Activated CD4-positive, alpha-beta T cell treated with anti-CD3 and anti-CD28 coated beads for 24 hours (primary cell): ENCODE data around the gene MTCL1.
"Not testable (repeated sequence)": the region's sequence is repeated elsewhere in the genome, so short reads cannot be mapped to it uniquely, and the experiment has no call there.

Experiments used
- DNase-seq, 2 donors: peaks; one replicate each; pipeline ENCODE4 v3.0.0-alpha.2; 2020; ENCODE audit warnings: low read depth in 2 of 2

MTCL1 gene

DNA sequence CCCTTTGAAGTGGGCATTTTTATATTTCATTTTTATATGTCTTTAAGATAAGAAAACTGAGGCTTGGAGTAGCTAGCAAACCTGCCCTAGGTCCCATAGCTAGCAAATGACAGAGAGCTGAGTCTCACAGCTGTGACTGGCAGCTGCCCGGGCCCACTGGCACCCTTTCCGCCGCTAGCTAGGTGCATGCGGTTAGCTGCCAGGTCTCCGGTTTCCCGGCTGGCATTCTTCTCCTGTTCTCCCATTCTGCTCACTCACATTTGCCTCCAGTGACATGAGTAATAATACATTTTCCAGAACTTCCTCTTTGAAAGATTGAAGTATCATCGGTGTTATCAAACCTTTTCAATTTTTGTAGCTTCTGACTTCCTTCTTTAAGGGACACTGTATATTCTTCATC, 38.7 kb downstream of the MTCL1 start:
- DNase-seq: no peak

DNA sequence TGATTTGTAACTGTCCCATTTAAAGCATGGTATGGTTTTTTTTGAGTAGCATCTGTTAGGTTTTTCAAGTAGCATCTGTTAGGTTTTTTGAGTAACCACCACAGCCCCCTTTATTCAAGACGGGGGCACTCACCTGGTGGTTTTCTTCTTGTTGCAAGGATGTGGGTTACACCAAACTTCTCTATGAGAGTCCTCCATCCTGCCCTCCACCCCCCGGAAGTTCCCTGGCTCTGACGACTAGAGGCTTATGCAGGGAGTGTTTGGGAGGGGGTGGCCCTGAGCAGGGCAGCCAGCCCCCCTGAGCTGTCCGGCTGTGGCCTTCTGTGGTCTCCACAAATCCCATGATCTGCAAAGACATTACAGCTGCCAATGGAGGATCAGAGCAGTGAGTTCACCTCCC, 39.3 kb downstream of the MTCL1 start:
- DNase-seq: no peak

DNA sequence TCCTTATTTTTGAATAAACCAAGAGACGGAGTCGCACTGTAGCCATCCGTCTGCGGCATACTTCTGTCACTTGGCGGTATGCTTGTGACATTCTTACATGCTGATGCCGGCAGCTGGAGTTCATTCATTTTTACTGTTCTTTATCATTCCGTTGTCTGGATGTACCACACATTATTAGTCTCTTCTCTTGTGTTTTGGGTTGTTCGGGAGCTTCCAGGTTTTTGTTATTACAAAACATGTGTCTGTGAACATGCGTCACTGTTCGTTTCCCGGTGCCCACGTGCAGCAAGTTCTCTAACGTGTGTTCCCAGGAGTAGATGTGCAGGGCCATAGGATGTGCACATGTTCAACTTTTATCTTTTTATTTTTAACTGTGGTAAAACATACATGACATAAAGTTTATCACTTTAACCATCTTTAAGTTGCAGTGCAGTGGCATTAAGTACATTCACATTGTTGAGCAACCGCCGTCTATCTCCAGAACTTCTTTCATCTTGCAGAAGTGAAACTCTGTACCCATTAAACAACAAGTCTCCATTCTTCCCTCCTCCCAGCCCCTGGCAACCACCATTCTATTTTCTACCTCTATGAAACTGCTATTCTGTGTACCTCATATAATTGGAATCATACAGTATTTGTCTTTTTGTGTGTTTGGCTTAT, 40.1 kb downstream of the MTCL1 start:
- DNase-seq: no peak

DNA sequence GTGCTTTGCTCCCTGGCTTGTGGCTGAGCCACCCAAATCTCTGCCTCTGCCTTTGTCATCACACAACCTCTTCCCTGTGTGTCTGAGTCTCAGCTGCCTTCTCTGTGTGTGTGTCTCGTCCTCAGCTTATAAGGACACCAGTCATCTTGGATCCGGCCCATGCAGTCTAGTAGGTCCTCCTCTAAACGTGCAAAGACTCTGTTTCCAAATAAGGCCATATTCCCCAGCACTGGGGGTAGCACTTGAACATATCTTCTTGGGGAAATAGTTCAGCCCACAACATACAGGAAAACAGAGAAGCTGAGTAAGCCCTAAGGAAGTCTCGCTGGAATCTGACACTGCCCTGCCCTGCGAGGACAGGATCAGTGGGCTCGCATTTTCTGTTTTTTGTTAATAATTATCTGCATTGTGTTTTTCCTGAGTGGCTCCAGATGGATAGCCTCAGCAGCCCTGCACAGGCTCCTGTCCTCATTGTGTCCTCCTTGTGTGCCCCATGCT, 42.1 kb downstream of the MTCL1 start:
- no peak for DNase-seq

DNA sequence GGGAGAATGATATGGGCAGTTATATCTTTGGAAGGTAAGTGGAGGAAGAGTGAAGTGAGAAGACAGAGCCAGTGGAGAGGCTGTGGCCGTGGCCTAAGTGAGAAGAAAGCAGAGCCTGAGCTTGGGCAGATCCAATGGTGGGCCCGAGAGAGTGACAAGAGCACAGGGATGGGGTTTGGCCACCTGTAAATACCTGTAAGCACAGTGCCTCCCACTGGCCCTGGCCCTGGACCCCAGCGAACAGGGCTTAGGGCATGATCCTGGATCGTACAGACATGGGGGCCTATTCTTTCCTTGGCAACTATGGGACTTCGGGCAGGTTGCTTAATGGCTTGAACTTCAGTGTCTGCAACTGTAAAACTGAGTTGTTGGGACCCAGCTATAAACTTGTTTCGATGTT, 44.1 kb downstream of the MTCL1 start:
- DNase-seq: no peak

DNA sequence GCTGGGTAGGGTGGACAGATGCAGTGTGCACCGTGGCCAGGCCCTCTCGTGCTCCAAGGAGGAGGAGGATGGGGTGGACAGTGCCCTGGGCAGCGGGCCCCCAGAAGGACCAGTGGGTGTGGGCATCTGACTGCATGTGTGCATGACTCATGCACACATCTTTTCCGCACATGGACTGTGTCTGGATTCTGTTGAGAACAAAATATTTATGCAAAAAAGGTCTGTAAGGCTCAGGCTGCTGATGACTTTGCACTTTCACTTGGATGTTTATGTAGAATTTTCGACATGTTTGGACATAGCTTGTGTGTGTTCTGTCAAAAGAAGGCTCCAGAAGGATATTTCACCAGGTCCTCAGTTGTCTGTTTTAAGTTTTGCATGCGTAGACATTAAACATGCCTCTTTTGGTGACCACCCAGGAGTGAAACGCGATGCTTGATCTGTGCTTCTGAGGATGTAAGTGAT, 45.6 kb downstream of the MTCL1 start:
- DNase-seq: no peak

DNA sequence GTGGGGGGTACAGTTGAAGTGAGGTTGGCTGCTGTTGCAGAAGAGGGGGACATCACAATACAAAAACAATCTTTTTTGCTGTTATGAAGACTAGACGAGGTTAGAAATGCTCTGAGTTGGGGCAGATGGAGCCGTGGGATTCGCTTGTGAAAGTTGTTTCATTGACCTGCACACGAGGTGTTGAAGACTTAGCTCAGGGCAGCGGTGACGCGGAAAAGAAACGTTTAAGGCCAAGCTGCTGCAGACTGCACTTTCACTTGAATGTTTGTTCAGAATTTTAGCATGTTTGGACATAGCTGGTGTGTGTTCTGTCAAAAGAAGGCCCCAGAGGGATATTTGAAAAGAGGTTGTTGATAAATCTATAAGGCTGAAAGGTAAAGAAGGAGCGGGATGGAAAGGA, 46.3 kb downstream of the MTCL1 start:
- DNase-seq: no peak

DNA sequence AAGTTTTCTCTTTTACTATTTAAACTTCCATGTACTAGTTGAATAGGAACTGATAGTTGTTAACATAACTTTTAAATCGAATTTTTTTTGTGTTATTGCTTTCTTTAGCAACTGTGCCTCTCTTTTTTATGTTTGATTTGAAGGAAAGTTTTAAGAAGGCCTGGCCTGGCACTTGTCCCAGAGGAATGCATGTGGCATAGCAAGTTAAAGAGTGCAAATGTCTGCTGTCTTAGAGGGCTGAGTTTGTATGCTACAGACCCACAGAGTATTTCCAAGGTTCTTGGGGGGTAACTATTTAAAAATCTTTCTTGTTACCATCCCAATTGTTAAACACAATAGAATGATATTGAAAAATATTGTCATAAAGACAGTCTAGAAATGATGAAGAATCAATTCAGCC, 47.0 kb downstream of the MTCL1 start:
- DNase-seq: no peak

DNA sequence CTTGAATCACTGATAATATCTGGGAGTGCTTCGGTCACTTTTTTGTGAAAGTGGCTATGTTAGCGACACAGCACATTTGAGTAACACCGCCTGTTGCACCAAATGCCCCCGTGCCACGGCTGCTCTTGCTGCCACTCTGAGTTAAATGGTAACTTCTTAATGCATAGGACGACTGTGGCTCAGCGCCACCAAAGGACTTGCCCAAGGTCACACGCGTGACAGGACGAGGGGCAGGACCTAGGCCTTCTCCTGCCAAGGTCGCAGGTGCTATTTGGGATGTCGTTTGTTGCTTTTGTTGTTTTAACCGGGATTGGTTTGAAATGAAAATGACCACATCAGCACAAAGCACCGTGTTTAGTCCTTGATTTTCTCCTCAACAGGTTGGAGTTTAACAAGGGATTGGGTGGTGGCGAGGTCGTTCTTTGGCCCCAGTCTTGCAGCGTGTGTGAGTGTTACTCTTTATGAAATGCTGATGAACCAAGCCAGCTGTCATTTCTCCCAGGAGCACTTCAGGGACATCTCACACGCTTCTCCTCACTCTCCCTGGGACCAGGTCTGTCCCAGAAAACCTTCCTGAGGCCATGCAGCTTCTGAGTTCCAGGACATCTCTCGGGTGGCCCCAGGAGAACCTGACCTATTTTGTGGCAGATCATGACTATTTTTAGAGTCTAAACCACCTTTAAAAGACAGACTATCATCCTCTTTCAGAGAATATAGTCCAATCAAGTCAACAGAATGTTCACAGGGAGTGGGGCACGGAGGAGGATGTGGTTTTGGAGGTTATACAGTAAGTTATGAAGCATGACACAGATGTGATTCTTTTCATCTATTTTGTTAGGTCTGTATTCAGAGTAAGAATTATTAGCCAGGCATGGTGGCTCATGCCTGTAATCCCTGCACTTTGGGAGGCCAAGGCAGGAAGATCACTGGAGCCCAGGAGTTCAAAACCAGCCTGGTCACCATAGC, 49.9 kb downstream of the MTCL1 start:
- DNase-seq: no peak

DNA sequence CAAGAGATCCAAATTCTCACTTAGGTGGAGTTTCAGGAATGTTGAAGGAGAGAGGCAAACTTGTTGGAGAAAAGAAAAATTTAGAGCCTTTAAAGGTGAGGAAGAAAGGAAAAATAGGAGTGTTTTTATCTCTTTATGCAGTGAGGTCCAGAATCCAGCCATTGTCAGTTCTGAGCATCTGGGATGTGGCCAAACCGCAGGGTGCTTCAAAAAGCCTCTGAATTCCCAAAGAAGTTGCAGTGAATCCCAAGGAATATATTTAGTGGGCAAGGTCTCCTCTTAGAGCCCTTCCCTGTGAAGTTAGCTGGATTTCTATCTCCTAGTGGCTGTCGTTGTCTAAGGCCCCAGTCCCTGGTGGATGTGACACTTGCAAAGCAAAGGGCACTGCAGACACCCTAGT, 51.2 kb downstream of the MTCL1 start:
- DNase-seq: no peak

DNA sequence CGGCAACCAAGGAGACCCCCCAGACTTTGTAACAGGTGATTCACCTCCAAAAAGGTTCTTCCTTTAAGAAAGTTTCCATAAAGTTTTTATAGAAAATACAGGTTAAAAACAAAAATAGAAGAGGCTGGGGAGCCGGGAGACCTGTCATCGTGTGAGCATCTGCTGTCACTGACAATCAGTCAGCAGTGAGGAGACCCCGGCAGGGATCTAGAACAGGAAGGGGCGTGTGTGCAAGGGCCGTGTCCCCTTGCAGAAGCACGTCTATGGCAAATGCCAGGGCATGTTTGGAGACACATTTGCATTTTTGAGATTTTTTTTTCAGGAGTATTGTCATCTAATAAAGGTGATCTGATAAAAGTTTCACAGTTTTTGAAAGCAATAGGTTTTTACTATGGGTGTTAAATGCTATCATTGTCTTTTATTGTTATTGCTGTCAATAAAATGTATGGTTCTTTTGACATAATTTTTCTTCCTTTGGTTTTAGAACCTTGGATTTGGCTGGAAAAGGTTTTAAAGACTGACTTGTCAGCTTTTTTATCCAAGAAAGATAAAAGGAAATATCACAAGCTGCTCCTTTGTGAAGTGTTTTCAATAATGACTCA, 52.1 kb downstream of the MTCL1 start:
- DNase-seq: no peak

DNA sequence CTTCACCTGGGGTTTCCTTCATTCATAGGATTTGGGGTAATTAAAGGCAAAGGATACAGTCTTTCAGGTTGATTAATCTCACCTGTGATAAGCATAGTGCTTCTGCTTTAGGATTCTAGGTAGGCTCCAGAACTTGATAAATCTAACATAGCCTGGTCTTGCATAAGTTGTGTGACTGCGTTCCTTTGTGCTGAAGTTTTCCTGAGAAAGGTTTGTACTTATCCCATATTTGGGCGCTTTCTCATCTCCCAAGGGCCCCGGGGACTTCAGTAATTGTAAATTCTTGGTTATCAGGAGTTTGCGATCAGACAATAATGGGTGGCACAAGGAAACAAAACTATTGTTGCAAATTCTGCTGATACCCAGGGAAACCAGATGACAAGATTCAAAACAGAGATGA, 53.1 kb downstream of the MTCL1 start:
- DNase-seq: no peak

DNA sequence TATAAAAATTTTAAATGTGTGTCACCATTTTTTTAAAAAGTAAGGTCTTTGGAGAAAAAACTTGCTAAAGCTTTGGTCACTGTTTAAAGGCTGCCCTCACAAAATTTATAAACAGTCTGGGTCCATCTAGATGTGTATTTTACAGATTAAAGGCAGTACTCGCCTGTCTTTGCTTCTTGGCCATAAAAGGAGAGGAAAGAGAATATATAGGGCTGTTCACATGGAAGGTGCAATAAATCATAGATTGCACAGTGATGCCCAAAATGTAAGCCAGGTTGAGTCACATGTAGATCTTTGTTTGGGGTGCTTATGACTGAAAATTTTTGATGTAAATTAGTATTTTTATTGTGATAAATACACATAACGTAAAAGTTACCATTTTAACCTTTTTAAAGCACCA, 55.6 kb downstream of the MTCL1 start:
- DNase-seq: no peak

DNA sequence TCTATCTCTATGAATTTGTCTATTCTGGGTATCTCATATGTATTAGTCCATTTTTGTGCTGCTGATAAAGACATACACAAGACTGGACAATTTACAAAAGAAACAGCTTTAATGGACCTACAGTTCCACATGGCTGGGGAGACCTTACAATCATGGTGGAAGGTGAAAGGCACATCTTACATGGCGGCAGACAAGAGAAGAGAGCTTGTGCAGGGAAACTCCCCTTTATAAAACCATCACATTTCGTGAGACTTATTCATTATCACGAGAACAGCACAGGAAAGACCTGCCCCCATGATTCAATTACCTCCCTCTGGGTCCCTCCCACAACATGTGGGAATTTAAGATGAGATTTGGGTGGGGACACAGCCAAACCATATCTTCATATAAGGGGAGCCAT, 56.2 kb downstream of the MTCL1 start:
- not testable (repeated sequence) for DNase-seq

DNA sequence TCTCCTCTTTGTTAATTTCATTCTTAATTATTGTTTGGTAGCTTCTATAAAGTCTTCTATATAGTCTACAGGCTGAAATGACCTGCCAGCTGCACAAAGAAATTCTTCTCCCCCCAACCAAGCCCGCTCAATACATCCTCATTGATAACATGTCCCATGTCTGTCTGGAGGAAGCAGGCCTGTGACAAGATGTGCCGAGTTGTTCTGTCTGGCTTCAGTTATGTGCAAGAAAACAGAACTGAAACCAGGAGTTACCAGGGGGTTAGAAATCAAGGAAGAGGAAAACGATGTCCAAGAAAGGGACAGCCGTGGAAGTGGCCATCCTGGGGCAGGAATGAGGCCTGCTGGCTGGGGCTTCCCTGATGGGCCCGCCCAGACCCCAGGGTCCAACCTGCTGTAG, 57.6 kb downstream of the MTCL1 start:
- no peak for DNase-seq

DNA sequence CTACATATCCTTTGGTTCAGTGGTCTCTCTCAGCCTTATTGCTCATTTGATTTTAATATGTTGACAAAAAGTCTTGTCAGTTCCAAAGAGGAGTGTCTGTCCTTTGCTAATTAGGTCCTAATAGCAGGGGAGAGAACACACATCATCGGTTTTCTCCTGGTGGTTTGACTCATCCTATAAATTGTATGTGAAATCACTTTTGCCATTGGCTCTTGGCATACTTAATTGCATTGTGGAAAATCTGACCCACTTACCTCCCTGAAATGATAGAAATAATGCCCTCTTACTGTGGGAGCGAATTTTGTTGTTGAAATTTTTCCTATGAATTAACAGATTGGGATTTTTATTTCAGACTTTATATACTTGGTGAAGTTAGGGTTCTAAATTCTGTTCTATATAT, 58.3 kb downstream of the MTCL1 start:
- no peak for DNase-seq

DNA sequence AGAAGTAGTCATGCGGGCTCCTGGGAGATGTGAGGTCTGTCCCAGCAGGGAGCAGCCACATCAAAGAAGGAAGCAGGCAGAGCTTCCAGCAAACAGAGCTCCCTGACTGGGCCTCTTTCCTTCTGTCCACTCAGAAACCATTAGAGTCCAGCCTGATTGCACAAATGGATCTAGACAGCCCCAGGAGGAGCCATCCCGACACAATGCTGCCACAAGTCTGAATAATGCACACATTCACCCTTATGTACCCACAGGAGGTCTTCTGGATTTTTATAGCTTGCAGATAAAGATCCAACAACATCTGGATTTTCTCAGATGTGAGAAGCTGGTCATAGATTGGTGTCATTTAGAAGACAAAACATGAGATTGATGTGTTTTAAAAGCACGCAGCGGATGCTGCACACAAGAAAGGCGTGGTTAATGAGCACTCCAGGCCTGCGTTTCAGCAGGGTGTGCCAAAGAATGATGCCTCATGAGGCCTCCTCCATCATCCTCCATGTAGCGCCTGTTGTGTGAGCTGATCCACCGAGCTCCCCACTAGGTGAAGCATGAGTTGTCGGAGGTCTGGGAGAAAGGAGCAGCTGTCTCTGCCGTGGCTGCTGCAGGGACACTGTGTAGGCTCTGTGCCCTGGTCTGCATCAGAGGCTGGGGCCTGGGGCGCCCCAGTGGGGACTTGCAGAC, 60.6 kb downstream of the MTCL1 start:
- no peak for DNase-seq

DNA sequence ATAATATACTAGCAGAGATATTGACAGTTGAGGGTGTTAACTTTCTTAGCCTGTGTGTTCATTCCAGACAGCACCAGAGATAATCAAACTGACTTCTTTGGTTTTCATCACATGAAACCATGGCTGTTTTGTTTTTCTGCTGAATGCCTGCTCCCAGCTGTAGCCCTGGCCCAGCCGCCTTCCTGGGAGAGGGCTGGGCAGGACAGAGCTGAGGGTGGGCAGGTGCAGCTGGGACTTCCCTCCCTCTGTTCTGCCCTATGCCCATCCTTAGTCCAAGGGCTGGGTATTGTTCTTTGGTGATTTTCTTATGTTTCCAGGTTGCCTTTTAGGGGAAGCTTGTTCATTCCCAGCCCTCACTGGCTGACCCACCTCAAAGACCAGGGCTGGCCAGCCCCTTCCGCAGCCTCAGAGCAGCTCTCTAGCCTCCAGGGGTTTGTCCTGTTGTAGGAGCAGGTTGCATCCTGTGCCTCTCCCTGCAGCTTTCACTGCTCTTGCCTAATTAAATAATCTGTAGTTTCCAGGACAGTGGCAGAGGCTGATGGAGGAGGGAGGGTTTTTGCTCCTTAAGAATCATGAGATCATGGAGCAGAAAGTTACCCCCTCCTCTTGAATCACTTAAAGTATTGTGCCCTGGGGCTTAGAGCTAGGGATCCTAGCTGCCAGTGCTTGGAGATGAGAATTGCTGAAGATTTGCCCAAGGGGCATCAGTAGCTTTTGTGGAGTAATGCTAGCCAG, 61.4 kb downstream of the MTCL1 start:
- no peak for DNase-seq

DNA sequence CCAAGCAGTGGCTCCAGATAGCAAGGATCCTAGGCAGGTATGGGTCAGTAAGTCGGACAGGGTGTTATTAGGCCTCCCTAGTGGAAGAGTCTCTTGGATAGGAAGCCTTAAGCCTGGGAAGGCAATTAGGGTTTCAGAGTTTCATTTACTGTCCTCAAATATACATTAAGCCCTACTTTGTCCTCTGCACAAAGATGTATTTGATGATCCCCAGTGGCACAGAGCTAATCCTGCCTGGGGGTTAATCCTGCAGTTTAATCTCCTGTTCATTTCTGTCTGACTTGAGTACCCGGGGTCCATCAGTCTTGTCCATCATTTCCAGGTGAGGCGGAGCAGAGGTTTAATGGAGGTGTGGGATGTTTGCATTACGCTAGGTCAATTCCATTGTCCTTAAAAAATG, 62.0 kb downstream of the MTCL1 start:
- no peak for DNase-seq

DNA sequence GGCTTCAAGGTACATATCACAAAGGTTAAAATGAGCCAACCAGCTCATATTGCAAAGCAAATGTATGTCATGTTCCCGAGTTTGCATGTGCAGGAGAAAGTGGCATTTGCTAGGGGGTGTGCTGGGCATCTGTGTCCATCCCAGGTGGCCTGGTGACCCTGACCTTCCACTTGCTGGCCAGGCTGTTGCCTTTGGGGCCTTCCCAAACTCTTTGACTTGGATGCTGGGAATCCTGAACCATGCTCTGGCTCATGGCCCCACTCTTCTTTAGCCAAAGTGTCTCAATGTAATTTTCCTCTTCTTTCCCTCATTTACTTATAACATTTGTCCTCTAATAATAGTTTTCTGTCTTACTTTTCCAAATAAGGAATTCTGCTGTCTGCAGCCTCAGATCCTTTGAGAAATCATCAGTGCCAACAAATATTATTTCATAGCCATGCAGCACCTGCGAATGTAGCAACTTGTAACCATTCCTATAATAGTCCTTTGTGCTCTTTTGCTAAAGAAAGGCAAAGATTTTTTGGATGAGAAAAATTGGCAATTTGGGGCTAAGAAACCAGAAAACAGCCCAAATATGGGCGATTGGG, 64.2 kb downstream of the MTCL1 start:
- DNase-seq: no peak

DNA sequence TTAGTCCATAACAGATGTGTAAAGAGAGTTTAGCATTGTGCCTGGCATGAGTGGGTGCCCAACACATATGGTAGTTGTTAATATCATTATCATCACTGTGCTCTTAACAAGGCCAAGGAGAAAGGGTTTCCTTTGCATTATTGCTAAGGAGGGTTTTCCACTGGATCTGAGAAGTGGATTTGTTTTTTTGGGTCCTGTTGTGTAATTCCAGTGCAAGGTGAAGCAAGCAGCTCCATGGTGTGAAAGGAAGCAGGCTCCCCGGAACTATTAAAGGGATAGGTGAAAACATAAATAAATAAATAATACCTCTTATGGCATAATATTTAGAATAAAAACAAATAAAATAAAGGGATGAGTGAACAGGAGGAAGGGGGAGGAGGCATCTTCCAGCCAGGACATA, 65.3 kb downstream of the MTCL1 start:
- DNase-seq: no peak
